HS-27A (cell line): ENCODE measurements around the gene CHST11.

Source experiments
- DNase-seq: peaks from one replicate; pipeline ENCODE4 v3.0.0-alpha.2; 2012; ENCODE audit warnings: low read depth, missing footprints

Gene CHST11

GRCh38 chr12:104653730-104654664 is 197.2 kb downstream of the CHST11 start:
- no peak for DNase-seq

GRCh38 chr12:104654665-104655609 is 198.2 kb downstream of the CHST11 start:
- no peak for DNase-seq

GRCh38 chr12:104656383-104656782 is 199.6 kb downstream of the CHST11 start:
- DNase-seq = no peak

GRCh38 chr12:104656921-104657320 is 200.2 kb downstream of the CHST11 start:
- DNase-seq = no peak

GRCh38 chr12:104657726-104658484 is 201.2 kb downstream of the CHST11 start:
- no peak for DNase-seq

- no peak for DNase-seq
Observed at GRCh38 chr12:104659058-104659457, 202.3 kb downstream of the CHST11 start.

GRCh38 chr12:104662203-104662602 is 205.5 kb downstream of the CHST11 start:
- DNase-seq = no peak

- DNase-seq = no peak
Observed at GRCh38 chr12:104662908-104663307, 206.2 kb downstream of the CHST11 start.

- no peak for DNase-seq
Observed at GRCh38 chr12:104664351-104664750, 207.6 kb downstream of the CHST11 start.

GRCh38 chr12:104665296-104665695 is 208.5 kb downstream of the CHST11 start:
- no peak for DNase-seq

GRCh38 chr12:104667139-104667538 is 210.4 kb downstream of the CHST11 start:
- DNase-seq = no peak

- DNase-seq = no peak
Observed at GRCh38 chr12:104668274-104668718, 211.5 kb downstream of the CHST11 start.

- no peak for DNase-seq
Observed at GRCh38 chr12:104669089-104669721, 212.5 kb downstream of the CHST11 start.

GRCh38 chr12:104669851-104670337 is 213.1 kb downstream of the CHST11 start:
- DNase-seq = no peak

- DNase-seq = no peak
Observed at GRCh38 chr12:104670439-104671408, 214.0 kb downstream of the CHST11 start.

- peak; percentile 95 for DNase-seq
Observed at GRCh38 chr12:104671409-104672095, 214.8 kb downstream of the CHST11 start.

GRCh38 chr12:104672096-104672445 is 215.3 kb downstream of the CHST11 start:
- no peak for DNase-seq

GRCh38 chr12:104672501-104673265 is 215.9 kb downstream of the CHST11 start:
- no peak for DNase-seq

GRCh38 chr12:104673294-104673693 is 216.5 kb downstream of the CHST11 start:
- DNase-seq = no peak
